K562 (cell line): ENCODE results near the gene HEY2. TPM values are rescaled to one million over a fixed set of nuclear protein-coding genes. Genes with fewer than 3 reads are reported as not detected.
A peak's percentile ranks its signal among the peaks of the same experiment; 100 is the strongest.

Experiments used
- CGGBP1 ChIP-seq: fragments of 250-450 bp; sonication (Bioruptor Pico); IDR thresholded peaks from 2 replicates; pipeline ENCODE4 v1.9.0; 2021; ENCODE audit warnings: mild to moderate bottlenecking
- HMGXB4 ChIP-seq: sonication (generic); formaldehyde crosslinking; IDR thresholded peaks from 2 replicates; pipeline ENCODE4 v1.8.1; 2023; ENCODE audit warnings: mild to moderate bottlenecking, missing genetic modification reagents
- KHSRP ChIP-seq: fragments of 450-650 bp; IDR thresholded peaks from 2 replicates; pipeline ENCODE4 v1.6.1; 2017
- MGA ChIP-seq: fragments of 450-650 bp; IDR thresholded peaks from 2 replicates; pipeline ENCODE4 v1.6.1; 2016; ENCODE audit warnings: mild to moderate bottlenecking, moderate library complexity
- PKNOX1 ChIP-seq: fragments of 450-650 bp; IDR thresholded peaks from 2 replicates; pipeline ENCODE4 v1.6.1; 2016
- RHOXF2B ChIP-seq: fragments of 250-450 bp; sonication (Bioruptor Pico); conservative IDR thresholded peaks from 2 replicates; pipeline ENCODE4 v1.5.1; 2021
- STAT5A ChIP-seq: IDR thresholded peaks from 2 replicates; pipeline ENCODE4 v1.6.1; 2012; ENCODE audit warnings: low read length, inconsistent platforms, borderline replicate concordance
- TARDBP ChIP-seq: fragments of 450-650 bp; IDR thresholded peaks from 2 replicates; pipeline ENCODE4 v1.6.1; 2016
- polyA plus RNA-seq, 8 experiments: library from polyadenylated mRNA; depleted of rRNA in 4 of 8; stranded (reverse) in 5 of 8; unstranded in 3 of 8; fragments of >200 nt; fragmentation: Nextera tagmentation in 2 of 8; fragmentation: Illumina TruSeq in 1 of 8; extraction: Ambion mirVana in 2 of 8; extraction: Trizol in 1 of 8; gene quantifications; 2 replicates each; pipeline versions ENCODE4 v1.2.1 to v1.2.3, GENCODE V29; 2011 to 2014; ENCODE audit warnings: inconsistent platforms in 1 of 8, missing spikeins in 1 of 8
- total RNA-seq, 7 experiments: library from RNA; depleted of rRNA in 6 of 7; stranded (reverse); fragments of >200 nt in 6 of 7; fragmentation: Illumina TruSeq in 2 of 7; extraction: Trizol in 2 of 7; gene quantifications; 2 replicates each; pipeline versions ENCODE4 v1.2.1 to v1.2.3, GENCODE V29; 2011 to 2021; ENCODE audit warnings: low replicate concordance in 1 of 7
- TF ChIP-seq, protein P1 (sequence below): fragments of 250-450 bp; sonication (Bioruptor Pico); IDR thresholded peaks from 2 replicates; pipeline ENCODE4 v1.8.0; 2022; ENCODE audit warnings: inconsistent platforms
- TF ChIP-seq, protein P2 (sequence below): fragments of 250-450 bp; sonication (Bioruptor Pico); IDR thresholded peaks from 2 replicates; pipeline ENCODE4 v1.8.0; 2022; ENCODE audit warnings: moderate library complexity, mild to moderate bottlenecking, inconsistent platforms

The HEY2 gene
- total and polyA plus RNA-seq, 9 of the 15 experiments (the other 6 are each of a cell fraction or from before 2014, with no cell fraction given) = 0.03 to 0.07 (median 0.06) TPM; not detected in 5

DNA sequence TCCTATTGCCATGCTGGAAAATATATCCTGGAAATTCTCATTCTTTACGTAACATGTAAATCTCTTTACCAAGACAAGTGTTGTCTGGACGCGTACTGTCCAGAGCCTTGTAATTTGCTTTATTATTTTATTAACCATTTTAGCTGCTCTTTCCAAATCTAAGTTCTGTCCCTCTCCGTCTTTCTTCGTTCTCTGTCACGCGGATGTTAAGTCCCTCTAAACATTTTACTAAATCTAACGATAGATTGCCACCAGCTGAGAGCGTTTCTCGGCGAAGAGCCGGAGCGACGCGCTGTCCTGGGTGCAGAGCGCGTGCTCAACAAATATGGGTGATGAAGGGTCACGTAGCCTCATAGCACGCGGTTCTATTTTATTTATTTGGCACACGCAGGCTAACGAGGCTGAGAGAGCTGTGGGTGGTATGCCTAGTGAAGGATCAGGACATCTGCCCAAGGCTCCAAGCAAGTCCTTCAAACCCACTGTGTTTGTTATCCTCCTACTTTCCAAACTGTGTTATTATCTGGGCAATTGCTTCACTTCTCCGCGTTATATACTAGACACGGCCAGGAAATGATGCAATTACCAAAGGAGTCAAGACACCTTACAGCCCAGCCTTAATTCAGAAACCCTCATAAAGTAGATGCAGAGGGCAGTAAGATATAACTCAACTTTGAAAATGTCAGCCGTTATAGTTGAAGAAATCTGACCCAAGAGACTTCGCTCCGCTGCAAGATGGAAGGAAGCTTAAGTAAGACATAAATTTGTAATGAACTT is 31.3 kb downstream of the HEY2 start (continued):
- TF ChIP-seq CGGBP1 (CRISPR knock-in tag) (no peak), RHOXF2B (0 out of 2 replicates have a peak, but pooled peaks have one; percentile 57), STAT5A (0 out of 2 replicates have a peak, but pooled peaks have one; percentile 4), MGA (peak; percentile 97), TARDBP (no peak), PKNOX1 (peak; percentile 41), HMGXB4 (peak; percentile 53), KHSRP (no peak)
- TF ChIP-seq, protein P1, sequence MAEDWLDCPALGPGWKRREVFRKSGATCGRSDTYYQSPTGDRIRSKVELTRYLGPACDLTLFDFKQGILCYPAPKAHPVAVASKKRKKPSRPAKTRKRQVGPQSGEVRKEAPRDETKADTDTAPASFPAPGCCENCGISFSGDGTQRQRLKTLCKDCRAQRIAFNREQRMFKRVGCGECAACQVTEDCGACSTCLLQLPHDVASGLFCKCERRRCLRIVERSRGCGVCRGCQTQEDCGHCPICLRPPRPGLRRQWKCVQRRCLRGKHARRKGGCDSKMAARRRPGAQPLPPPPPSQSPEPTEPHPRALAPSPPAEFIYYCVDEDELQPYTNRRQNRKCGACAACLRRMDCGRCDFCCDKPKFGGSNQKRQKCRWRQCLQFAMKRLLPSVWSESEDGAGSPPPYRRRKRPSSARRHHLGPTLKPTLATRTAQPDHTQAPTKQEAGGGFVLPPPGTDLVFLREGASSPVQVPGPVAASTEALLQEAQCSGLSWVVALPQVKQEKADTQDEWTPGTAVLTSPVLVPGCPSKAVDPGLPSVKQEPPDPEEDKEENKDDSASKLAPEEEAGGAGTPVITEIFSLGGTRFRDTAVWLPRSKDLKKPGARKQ (CRISPR knock-in tag) = no peak
- TF ChIP-seq, protein P2, sequence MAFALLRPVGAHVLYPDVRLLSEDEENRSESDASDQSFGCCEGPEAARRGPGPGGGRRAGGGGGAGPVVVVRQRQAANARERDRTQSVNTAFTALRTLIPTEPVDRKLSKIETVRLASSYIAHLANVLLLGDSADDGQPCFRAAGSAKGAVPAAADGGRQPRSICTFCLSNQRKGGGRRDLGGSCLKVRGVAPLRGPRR (CRISPR knock-in tag) = no peak
